OCI-LY1 (cell line): ENCODE data around the gene SERPINB1.

ENCODE experiments used
- CTCF ChIP-seq: fragments of 200-600 bp; sonication (generic), shearing (Covaris generic); IDR thresholded peaks from 2 replicates; pipeline ENCODE4 v1.5.1; 2017; ENCODE audit warnings: mild to moderate bottlenecking, antibody characterized with exemption, low read length, moderate library complexity, mixed read lengths
- EZH2 ChIP-seq: fragments of 200-600 bp; sonication (generic), shearing (Covaris generic); IDR thresholded peaks from 2 replicates; pipeline ENCODE4 v1.8.0; 2017; ENCODE audit warnings: borderline replicate concordance, mixed run types, mild to moderate bottlenecking, antibody characterized with exemption, low read length, moderate library complexity, mixed read lengths

- TF ChIP-seq CTCF (no peak), EZH2 (no peak)
These were observed 11.5 kb downstream of the SERPINB1 start for GRCh38 chr6:2830183-2830582.
